HG02840 (cell line): ENCODE measurements around the gene COL23A1.
"Not testable (repeated sequence)": the region's sequence is repeated elsewhere in the genome, so short reads cannot be mapped to it uniquely, and the experiment has no call there.

ENCODE experiments used
- ATAC-seq: cut with Tn5 transposase; IDR thresholded peaks from one replicate; pipeline ENCODE4 v1.9.1; 2021; ENCODE audit warnings: mild to moderate bottlenecking, moderate library complexity, moderate number of reproducible peaks; ENCODE audit not compliant: unreplicated experiment, low FRiP score

COL23A1 gene

GRCh38 chr5:178266581-178266980 lies 323.6 kb downstream of the COL23A1 start:
- no peak for ATAC-seq

- ATAC-seq: no peak
These were observed 324.4 kb downstream of the COL23A1 start for GRCh38 chr5:178265746-178266145.

- ATAC-seq: no peak
These were observed 326.1 kb downstream of the COL23A1 start for GRCh38 chr5:178264044-178264443.

- no peak for ATAC-seq
These were observed 328.3 kb downstream of the COL23A1 start for GRCh38 chr5:178261666-178262600.

GRCh38 chr5:178259623-178260536 lies 330.3 kb downstream of the COL23A1 start:
- ATAC-seq: no peak

GRCh38 chr5:178257650-178258049 lies 332.5 kb downstream of the COL23A1 start:
- ATAC-seq: no peak

GRCh38 chr5:178256746-178257145 lies 333.4 kb downstream of the COL23A1 start:
- no peak for ATAC-seq

GRCh38 chr5:178253632-178254031 lies 336.6 kb downstream of the COL23A1 start:
- not testable (repeated sequence) for ATAC-seq

- ATAC-seq: no peak
These were observed 337.9 kb downstream of the COL23A1 start for GRCh38 chr5:178252258-178252657.

GRCh38 chr5:178250263-178250662 lies 339.9 kb downstream of the COL23A1 start:
- ATAC-seq: no peak

- ATAC-seq: no peak
These were observed 340.8 kb downstream of the COL23A1 start for GRCh38 chr5:178249191-178249989.

GRCh38 chr5:178248750-178249149 lies 341.4 kb downstream of the COL23A1 start:
- ATAC-seq: no peak

- no peak for ATAC-seq
These were observed 342.4 kb downstream of the COL23A1 start for GRCh38 chr5:178247481-178248456.

GRCh38 chr5:178246624-178247279 lies 343.4 kb downstream of the COL23A1 start:
- no peak for ATAC-seq

- ATAC-seq: no peak
These were observed 344.8 kb downstream of the COL23A1 start for GRCh38 chr5:178245389-178245788.

- no peak for ATAC-seq
These were observed 345.6 kb downstream of the COL23A1 start for GRCh38 chr5:178244576-178244975.

- ATAC-seq: no peak
These were observed 347.8 kb downstream of the COL23A1 start for GRCh38 chr5:178242416-178242815.

GRCh38 chr5:178241688-178242231 lies 348.4 kb downstream of the COL23A1 start:
- no peak for ATAC-seq
